ENCODE results near the gene KPNA3.
"Not testable (repeated sequence)": the region's sequence is repeated elsewhere in the genome, so short reads cannot be mapped to it uniquely, and the experiment has no call there.

KPNA3 gene

DNA sequence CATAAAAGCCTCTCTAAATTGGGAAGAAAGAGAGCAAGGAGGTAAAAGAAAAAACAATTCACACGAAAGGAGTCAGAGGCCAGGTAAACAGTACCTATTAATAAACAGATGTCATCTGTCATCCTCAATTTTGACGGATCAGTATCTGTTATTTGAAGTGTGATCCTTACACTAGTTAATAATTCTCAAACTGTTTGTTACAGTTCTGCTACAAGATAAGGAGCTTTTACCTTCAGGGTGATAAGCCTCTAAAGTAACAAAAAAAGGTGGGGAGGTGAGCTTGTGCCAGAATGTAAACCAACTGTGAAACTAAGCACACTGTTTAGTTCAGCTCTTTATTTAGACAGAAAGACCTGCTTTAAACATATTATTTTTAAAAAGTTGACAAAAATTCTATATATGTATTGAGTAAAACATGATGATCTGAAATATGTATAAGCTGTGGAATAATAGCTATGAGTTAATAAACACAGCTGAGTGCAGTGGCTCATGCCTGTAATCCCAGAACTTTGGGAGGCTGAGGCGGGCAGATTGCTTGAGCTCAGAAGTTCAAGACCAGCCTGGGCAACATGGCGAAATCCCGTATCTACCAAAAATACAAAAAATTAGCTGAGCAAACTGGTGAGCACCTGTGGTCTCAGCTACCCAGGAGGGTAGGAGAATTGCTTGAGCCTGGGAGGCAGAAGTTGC lies 52.8 kb downstream of the KPNA3 start:
- no peak for DNase-seq

DNA sequence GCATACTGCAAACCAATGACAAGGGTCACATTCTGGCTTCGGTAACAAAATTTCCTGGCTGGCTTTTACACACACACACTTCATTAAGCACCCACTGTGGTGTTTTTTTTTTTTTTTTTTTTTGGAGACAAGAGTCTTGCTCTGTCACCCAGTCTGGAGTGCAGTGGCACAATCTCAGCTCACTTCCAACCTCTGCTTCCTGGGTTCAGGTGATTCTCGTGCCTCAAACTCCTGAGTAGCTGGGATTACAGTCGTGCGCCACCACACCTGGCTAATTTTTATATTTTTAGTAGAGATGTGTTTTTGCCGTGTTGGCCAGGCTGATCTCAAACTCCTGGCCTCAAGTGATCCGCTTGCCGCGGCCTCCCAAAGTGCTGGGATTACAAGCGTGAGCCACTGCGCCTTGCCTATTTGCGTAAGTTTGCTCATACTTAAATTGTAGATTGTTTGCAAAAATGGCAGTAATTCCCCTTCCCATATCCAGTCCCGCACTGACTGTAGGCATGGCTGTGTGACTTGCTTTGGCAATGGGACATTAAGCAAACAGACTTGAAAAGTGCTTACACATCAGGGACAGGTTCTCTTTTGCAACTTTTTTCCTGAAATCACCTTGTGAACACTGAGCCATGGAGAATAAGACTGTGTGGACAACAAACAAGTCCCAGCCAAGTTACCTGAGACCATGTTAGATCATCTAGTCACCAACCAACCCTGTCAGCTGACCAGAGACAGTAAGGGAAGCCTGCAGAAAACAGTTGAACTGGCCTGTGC lies 59.1 kb downstream of the KPNA3 start:
- DNase-seq: no peak

DNA sequence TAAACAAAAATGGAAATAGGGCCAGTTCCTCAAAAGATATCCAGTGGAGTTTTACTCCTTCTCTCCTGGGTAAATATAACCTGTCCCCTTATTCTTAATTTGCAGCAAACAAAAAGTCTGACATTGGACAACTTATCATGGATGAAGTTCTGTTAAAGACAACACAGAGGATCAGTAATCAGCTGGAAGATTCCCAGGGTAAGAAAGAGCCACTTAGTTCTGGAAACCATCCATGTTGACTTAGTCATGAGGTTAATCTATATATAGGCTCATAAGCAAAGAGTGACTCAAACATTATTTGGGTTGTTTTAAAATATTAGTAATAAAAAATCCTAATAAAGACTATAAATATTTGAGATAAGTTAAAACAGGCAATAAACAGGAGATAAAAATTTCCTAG lies 60.7 kb downstream of the KPNA3 start:
- no peak for DNase-seq

DNA sequence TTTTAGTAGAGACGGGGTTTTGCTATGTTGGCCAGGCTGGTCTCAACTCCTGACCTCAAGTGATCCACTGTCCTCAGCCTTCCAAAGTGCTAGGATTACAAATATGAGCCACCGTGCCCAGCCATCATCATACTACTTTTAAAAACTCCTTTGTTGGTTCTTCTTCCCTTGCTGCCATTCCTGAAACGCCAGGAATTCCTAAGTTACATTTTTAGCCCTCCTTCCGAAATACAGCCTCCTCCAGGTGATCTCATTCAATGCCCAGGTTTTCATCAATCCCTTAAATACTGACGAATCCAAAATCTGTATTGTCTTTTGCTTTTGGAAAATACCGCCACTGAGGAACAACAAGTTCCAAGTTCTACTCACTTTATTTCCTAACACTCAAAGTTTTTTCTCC lies 75.9 kb downstream of the KPNA3 start:
- no peak for DNase-seq

DNA sequence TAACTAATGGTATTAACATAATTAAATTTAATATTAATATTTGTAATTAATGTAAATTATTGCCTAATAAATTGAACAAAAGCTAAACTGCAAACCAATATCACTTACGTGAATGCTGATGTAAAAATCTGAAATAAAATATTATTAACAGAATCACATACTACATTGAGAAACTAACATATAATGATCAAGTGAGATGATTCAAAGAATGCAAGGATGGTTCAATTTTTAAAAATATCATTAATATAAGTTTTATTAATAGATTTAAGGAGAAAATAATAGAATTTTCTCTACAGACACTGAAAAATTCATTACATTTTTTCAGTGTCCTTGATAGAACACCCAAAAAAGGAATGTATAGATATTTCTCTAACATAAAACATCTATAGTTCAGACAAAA lies 77.7 kb downstream of the KPNA3 start:
- no peak for DNase-seq

DNA sequence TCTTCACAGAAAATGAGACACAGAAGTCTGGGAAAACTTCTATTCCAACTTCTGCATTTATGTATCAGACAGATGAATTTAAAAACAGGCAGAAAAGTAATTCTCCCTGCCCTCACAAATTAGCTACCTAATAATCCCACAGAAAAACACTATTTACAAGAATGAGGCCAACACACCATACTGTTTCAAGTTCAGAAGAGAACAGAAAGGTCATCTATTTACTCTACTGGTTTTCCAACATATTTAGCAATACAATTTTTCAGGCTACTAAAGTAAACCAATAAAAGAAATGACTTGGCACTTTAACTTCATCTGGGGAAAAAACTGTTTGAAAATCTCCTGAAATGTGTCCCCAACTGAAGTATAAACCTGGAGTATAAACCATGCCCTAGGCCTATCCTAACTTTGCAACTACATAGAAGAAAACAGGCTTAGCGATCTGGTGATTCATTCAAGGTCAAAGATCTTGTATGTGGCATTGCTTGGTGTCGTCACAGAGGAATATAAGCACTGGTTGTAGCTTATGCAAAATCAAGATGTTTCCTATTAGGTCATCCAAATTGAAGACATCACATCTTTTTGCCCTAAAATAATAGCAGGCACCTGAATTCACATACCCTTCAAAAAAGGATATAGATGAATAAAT lies 81.1 kb downstream of the KPNA3 start:
- no peak for DNase-seq

DNA sequence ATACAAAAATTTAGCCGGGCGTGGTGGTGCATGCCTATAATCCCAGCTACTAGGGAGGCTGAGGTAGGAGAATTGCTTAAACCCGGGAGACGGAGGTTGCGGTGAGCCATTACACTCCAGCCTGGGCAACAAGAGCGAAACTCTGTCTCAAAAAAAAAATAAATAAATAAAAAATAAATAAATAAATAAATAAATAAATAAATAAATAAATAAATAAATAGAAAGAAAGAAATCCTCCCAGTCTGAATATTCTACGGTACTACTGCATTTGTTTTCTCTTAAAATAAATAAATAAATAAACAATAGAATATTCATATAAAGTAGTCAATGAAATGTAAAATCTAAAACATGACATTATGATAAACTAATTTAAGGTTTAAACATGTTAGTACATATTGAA lies 88.2 kb downstream of the KPNA3 start:
- not testable (repeated sequence) for DNase-seq

DNA sequence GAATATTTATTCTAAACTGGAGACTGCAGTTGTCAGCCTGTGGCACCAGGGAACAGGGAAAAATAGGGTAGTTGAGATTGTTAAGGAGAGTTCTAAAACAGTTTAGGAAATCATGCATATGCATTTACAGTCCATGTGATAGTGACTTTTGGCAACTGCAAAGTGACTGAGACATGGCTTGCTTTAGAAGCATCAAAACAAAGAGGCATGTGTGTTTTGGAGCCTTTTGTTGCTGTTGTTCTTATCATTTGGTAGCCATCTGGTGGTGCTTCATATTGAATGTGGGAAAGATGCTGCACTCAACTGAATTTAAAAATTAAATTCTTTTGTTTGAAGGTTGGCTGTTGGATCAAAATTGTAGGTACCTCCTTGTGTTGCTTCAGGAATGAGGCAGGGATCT lies 91.0 kb downstream of the KPNA3 start:
- DNase-seq: no peak

DNA sequence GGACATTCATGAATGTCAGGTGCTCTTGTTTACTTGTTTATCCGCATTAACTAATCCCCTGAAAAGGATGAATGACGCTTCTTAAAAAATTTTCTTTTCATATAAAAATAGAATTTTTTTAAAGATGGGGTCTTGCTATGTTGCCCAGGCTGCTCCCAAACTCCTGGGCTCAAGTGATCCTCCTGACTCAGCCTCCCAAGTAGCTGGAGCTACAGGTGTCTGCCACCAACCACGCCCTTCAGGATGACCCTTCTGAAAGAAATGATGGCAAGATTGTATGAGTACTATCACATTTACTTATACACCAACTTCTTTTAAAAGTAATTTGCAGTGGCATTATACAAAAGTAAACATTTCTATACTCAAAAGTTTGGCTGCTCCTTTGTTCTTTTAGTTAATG lies 95.0 kb downstream of the KPNA3 start:
- DNase-seq: no peak

DNA sequence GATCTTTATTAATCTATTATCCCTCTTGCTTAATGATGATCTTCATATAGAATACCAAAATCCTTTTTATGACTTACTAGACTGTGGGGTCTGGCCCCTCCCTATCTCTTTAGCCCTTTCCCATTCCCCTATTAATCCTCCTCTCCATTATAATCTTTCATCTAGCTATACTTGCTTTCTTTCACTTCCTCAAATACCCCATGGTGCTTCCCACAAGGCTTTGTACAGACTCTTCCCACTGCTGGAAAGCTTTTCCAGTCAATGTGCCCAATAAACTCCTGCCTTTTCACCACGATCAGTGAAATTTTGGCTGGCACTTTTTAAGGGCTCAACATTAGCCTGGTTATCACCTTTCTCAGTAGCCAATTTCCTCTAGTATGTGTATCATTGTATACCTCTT lies 98.0 kb downstream of the KPNA3 start:
- no peak for DNase-seq

DNA sequence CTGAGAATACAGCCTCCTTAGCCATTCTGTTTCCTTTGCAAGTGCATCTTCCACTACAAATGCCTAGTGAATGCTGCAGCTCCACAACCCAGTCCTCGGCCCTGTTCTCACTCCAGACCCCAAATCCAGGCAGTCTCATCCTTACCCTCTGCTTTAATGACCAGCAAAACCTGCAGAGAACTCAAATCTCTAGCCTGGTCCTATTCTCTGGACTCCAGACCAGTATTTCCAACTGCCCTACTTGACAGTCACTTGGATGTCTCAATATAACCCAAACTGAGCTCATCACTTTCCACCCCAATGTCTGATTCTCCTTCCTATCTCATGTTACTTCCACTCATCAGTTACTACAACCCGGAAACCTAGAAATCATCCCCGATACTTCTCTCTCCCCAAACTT lies 98.6 kb downstream of the KPNA3 start:
- DNase-seq: no peak

DNA sequence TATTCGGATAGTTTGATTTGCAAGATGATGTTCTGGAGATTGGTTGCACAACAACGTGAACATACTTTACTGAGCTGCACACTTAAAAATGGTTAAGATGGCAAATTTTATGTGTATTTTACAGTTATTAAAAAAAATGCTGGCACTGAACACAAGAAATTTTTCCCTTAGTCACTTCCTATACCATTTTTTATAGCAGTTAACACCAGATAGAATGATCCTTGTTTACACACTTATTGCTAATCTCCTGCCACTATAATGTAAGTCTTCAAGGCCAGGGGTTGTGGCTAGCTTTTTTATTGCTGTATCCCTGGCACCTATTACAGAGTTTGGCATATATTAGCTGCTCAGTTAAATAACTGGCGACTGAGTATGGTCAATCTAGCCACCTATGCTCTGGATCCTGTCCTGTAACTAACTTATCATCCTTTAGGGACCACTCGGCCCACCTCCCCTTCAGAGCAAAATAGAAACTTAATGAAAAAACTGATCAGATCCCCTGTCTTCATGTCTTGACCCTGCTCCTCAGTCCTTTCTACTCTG lies 99.2 kb downstream of the KPNA3 start:
- no peak for DNase-seq

DNA sequence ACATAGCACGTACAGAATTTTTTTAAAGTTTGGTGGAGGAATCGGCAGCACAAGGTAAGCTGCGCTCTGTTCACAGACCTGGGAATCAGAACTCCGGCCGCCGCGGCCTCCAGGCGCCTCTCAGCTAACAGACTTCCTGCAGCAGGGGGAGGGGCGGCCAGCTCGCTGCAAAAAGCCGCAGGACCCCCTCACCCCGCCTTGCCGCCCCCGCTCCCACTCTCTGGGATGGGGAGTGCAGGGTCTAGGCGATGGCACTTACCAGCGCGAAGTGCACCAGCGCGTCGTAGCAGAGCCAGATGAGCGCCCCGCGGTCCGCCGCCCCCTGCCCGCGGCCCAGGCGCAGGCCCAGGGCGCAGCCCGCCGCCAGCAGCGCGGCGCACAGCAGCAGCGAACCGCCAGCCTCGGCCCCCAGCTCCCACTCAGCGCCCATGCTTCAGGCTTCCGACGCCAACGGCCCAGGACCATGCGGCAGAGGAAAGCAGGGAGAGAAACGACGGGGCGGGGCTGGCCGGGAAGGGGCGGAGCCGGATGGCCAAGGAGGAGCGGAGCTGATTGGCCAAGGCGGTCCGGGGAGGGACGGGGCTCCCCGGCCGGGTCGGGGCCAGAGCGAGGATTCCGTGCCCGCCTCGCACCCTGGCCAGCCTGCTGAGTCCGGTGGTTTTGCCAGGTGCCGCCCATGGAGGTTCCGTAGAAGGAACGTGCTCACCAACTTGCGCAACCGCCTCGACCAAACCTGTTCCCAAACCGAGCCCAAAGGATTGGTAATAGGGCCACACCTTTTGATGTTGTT lies 101.3 kb downstream of the KPNA3 start, which contains the start of gene EBPL:
TSS of gene EBPL (minus strand) at position 492 of the 790 bp plus-strand sequence. CDS start at position 430, 62 bp downstream.
- DNase-seq: peak; percentile 90

DNA sequence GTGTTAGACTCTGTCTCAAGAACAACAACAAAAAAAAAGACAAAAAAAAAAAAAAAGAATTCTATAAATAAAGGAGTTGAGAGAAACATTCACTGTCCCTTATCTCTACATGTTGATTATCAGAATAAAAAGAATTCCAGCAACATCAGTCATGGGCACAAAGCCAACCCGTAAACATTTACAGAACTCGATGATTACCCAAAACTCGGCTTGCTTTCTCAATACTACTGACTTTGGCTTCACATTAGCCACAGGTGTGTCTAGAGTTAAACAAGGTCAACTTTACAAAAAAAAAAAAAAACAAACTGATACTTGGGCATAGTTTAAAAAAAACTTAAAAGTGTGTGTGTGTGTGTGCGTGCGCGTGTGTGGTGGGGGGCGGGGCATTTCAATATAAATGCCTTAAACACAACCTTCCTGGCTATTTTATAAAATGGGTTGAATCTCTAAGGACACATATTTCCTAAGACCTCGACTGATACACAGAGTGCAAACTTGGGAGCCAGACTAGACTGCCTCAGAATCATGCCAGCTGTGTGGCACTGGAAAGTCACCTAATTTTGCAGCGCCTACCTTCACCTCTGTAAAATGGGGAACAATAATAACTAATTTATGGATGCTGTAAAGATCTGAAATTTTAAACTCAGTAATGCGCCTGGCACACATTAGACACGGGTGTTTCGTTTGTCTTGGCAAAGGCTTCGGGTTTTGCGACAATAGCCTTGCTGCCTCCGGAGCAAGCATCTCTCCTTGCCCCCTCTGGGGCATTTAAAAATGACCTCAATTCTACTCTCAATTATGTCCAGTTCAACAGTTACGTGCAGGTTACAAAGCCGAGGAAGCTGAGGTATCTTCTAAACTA lies 102.1 kb downstream of the KPNA3 start:
- DNase-seq: no peak

DNA sequence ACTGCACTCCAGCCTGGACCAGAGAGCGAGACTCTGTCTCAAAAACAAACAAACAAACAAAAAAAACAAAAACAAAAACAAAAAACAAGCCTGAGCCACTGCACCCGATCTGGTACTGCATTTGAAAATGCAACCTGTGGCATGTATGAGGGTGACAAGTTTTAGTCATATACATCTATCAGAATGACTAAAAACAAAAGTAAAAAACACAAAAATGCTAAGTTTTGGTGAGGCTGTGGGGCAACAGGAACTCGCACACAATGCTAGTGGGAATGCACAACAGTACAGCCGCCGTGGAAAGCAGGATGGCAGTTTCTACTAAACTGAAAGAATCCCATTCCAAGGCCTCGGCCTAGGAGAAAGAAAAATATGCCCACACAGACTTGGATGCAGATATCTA lies 109.0 kb downstream of the KPNA3 start:
- no peak for DNase-seq

DNA sequence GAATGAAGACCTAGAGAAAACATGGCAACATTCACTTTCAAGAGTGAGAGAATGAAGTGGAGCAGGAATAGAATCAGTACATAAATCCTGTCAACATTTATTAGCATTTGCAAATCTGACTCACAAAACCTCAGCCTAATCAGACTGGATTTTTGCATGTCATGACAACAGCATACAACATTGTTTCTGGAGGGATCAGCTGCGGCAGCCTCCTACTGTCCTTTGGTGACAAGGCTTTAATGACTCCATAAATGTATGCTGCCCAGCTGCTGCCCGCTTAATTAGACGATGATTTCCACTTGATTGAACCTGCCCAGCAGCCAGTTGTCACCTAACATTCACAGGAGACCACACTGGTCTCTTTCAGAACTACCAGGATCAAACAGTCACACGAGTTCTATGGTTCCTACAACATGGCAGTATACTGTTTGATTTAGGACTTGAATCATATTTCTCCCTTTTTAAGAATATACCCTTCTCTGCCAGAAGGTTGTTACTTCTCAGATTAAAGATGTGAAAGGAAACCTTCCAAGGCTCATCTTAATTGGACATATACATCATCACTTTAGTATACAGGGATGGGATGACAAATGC lies 110.5 kb downstream of the KPNA3 start:
- DNase-seq: no peak

DNA sequence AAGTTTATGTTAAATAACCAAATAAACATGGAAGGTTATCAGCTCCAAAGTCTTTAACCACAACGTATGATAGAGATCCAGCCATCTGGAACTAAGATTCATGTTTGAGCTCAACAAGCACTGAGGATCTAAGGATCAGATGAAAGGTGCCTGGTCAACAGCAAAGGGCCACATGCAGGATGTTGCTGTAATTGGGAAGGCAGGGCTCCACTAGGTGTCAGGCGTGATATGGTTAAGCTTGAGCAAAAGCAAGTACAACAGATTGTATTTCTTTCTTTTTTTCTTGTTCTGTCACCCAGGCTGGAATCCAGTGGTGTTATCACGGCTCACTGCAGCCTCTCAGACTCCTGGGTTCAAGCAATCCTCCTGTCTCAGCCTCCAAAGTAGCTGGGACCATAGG lies 113.2 kb downstream of the KPNA3 start:
- no peak for DNase-seq

DNA sequence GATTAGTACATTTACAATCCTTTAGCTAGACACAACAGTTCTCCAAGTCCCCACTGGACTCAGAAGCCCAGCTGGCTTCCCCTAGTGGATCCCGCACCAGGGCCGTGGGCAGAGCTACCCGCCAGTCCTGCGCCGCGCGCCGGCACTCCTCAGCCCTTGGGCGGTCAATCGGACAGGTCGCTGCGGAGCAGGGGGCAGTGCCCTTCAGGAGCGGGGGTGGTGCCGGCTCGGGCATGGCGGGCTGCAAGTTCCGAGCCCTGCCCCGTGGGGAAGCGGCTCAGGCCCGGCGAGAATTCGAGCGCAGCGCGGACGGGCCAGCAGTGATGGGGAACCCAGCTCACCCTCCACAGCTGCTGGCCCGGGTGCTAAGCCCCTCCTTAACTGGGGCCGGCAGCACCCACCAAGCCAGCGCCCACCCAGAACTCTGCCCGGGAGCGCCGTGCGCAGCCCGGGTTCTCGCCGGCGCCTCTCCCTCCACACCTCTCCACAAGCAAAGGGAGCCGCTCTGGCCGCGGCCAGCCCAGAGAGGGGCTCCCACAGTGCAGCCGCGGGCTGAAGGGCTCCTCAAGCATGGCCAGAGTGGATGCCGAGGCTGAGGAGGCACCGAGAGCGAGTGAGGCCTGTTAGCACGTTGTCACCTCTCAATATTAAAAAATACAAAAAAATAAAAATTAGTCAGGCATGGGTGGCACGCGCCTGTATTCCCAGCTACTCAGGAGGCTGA lies 114.1 kb downstream of the KPNA3 start:
- no peak for DNase-seq

DNA sequence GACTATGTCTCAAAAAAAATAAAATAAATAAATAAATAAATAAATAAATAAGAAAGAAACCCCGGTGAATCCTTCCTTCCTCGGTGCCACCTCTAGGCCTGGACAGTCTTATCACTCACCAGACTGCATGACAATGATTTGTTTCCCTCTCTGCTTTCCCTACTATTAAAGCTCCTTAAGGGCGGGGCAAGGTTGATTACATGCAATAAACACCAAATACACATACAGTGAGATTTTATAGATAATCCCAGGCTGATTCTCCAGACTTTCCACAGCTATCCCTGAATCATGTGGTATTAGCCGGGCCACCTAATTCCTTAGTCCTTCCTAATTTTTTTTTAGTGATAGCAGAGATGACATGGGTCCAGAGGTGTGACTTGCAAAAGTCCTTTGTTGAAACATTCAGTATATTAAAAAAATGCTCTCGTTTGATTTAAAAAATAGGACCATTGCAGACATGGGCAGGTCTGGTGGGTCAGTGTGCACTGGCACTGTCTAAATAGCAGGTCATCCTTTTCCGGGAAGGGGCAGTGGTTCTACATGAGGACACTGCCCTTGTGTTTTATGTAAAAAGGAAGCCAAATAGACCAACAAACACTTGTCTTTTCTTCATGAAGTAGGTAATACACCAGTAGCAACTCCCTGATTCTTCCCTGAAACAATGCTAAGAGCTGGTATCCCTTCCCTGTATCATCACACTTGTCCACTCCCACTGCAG lies 115.7 kb downstream of the KPNA3 start:
- no peak for DNase-seq

DNA sequence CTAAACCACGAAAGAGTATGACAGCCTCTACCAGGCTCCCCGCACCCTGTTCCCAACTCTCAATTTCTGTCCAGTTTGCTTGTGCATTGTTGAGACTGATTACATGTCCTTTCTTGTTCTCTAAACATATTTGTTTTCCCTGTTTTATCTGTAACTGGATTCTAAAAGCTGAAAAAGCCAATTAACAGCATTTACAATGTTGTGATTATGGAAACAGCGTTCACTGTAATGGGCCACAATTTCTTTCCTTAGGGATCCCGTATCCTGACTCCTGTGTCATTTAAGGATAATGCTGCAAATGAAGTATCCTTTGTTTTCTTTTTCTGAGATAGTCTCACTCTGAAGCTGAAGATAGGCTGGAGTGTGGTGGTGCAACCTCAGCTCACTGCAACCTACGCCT lies 121.7 kb downstream of the KPNA3 start:
- no peak for DNase-seq

All from activated T-cell treated with anti-CD3 and anti-CD28 coated beads, Interleukin-2, amount 50 U/mL, for 1 hour (primary cell).